SU-DHL-6 (cell line): ENCODE data around the gene TAS1R2.

ENCODE experiments used
- H2AFZ ChIP-seq: fragments of 200-600 bp; sonication (generic); 2 replicates; pipeline ENCODE4 v1.6.1; 2014; ENCODE audit warnings: low read depth, mild to moderate bottlenecking, moderate library complexity, mixed read lengths, antibody characterized with exemption, low read length; ENCODE audit not compliant: severe bottlenecking
- H3F3A ChIP-seq: fragments of 200-600 bp; shearing (Covaris generic); 2 replicates; pipeline ENCODE4 v1.6.0; 2016; ENCODE audit warnings: antibody characterized with exemption, mild to moderate bottlenecking; ENCODE audit not compliant: insufficient read depth
- H3K27ac ChIP-seq: fragments of 200-600 bp; sonication (generic); 2 replicates; pipeline ENCODE4 v1.5.1; 2016; ENCODE audit warnings: low read depth, mild to moderate bottlenecking, low read length, moderate library complexity, mixed read lengths
- H3K27me3 ChIP-seq: fragments of 200-600 bp; sonication (generic), shearing (Covaris generic); 2 replicates; pipeline ENCODE4 v1.6.0; 2014; ENCODE audit warnings: mild to moderate bottlenecking, low read length
- H3K36me3 ChIP-seq: fragments of 200-600 bp; sonication (generic); 2 replicates; pipeline ENCODE4 v1.6.1; 2014; ENCODE audit warnings: mild to moderate bottlenecking, low read length, mixed read lengths
- H3K4me2 ChIP-seq: fragments of 300-600, 200-600 bp; shearing (Covaris generic), sonication (generic); 2 replicates; pipeline ENCODE4 v1.6.0; 2014; ENCODE audit warnings: low read length, low read depth, mild to moderate bottlenecking; ENCODE audit not compliant: poor library complexity, severe bottlenecking
- H3K4me3 ChIP-seq: fragments of 200-600 bp; sonication (generic); 2 replicates; pipeline ENCODE4 v1.5.1; 2014; ENCODE audit warnings: antibody characterized with exemption, low read length, mild to moderate bottlenecking, mixed read lengths; ENCODE audit not compliant: insufficient read depth, poor library complexity, severe bottlenecking
- H3K79me2 ChIP-seq: fragments of 200-600 bp; sonication (generic); 2 replicates; pipeline ENCODE4 v1.6.1; 2014; ENCODE audit warnings: mild to moderate bottlenecking, low read length, moderate library complexity; ENCODE audit not compliant: insufficient read depth
- H3K9ac ChIP-seq: fragments of 200-600 bp; sonication (generic); 2 replicates; pipeline ENCODE4 v1.7.0; 2014; ENCODE audit warnings: mild to moderate bottlenecking, low read length
- H3K9me2 ChIP-seq: fragments of 200-600 bp; sonication (generic); replicated peaks from 2 replicates; pipeline ENCODE4 v1.6.1; 2014; ENCODE audit warnings: low read length; ENCODE audit not compliant: insufficient read depth
- H3K9me3 ChIP-seq: fragments of 200-600 bp; sonication (generic); 2 replicates; pipeline ENCODE4 v1.6.1; 2014; ENCODE audit warnings: low read length, mixed read lengths; ENCODE audit not compliant: insufficient read depth
- H4K20me1 ChIP-seq: fragments of 200-600 bp; sonication (generic); 2 replicates; pipeline ENCODE4 v1.6.1; 2014; ENCODE audit warnings: low read depth, mild to moderate bottlenecking, antibody characterized with exemption, low read length, moderate library complexity, mixed read lengths
- EZH2phosphoT487 ChIP-seq: fragments of 200-600 bp; sonication (generic), shearing (Covaris generic); conservative IDR thresholded peaks from 2 replicates; pipeline ENCODE4 v1.6.1; 2018; ENCODE audit warnings: mild to moderate bottlenecking, antibody characterized with exemption, low read length, moderate library complexity, mixed read lengths
- TF ChIP-seq, protein P1 (sequence below): fragments of 200-600 bp; sonication (generic); IDR thresholded peaks from one replicate; pipeline ENCODE4 v1.5.1; 2017; ENCODE audit warnings: antibody characterized with exemption, mild to moderate bottlenecking, low read length, moderate library complexity; ENCODE audit not compliant: insufficient read depth, poor library complexity, severe bottlenecking

The TAS1R2 gene

DNA sequence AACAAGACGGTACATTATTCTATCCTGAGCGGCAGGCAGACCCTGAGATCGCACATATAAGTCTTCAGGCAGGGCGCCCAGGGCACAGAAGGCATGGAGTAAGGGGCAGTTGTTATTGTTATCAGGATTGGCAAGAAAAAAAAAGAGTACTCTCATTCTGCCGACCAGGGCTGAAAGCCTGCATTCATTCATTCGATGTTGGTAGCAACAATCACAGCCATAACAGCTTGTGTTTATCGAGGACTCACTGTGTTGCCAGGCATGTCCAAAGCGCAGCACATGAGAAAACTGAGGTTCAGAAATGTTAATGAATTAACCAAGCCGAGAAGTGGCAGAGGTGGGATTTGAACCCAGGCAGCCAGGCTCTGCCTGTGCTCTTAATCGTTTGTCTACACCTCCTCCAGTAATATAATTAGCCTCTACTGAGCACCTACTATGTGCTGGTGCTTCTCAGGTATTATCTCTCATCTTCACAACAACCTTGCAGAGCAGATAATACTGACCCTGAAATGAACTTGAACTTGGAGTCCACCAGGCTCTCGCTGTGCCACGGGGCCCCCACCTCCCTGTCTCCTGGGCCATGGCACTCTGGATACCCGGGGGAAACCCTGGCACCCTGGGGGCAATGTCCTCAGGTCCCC is 56.2 kb downstream of the TAS1R2 start:
- Histone ChIP-seq H3K9ac (no peak overlapping the region), H3K27ac (no peak overlapping the region), H3K4me3 (no peak overlapping the region), H3F3A (no peaks in the 10 kb centered on the region), H4K20me1 (no peaks in the 10 kb centered on the region), H3K9me2 (no peaks in the 10 kb centered on the region), H2AFZ (no peak overlapping the region), H3K27me3 (no peaks in the 10 kb centered on the region), H3K4me2 (no peak overlapping the region), H3K79me2 (no peaks in the 10 kb centered on the region), H3K36me3 (no peaks in the 10 kb centered on the region), H3K9me3 (no peaks in the 10 kb centered on the region)
- TF ChIP-seq EZH2phosphoT487 = no peak
- TF ChIP-seq, protein P1, sequence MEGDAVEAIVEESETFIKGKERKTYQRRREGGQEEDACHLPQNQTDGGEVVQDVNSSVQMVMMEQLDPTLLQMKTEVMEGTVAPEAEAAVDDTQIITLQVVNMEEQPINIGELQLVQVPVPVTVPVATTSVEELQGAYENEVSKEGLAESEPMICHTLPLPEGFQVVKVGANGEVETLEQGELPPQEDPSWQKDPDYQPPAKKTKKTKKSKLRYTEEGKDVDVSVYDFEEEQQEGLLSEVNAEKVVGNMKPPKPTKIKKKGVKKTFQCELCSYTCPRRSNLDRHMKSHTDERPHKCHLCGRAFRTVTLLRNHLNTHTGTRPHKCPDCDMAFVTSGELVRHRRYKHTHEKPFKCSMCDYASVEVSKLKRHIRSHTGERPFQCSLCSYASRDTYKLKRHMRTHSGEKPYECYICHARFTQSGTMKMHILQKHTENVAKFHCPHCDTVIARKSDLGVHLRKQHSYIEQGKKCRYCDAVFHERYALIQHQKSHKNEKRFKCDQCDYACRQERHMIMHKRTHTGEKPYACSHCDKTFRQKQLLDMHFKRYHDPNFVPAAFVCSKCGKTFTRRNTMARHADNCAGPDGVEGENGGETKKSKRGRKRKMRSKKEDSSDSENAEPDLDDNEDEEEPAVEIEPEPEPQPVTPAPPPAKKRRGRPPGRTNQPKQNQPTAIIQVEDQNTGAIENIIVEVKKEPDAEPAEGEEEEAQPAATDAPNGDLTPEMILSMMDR = no peak

DNA sequence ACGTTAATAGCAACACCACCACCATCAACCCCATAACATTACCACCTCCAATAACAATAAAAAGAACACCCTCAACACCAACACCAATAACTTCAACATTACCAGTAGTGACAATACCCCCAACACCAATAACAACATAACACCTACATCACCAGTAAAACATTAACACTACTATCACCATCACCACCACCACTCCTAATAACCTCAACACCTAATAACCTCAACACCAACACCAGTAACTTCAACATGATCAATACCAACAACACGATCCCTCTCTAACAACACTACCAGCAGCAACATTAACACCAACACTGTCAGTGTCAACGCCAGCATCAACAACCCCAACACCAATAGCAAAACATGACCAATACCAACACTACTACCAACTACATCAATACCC is 57.2 kb downstream of the TAS1R2 start:
- no peaks in the 10 kb centered on the region for H3K79me2 ChIP-seq
- H3F3A ChIP-seq = no peaks in the 10 kb centered on the region
- no peak overlapping the region for H3K4me3 ChIP-seq
- H3K27ac ChIP-seq = no peak overlapping the region
- no peaks in the 10 kb centered on the region for H3K9me2 ChIP-seq
- no peaks in the 10 kb centered on the region for H4K20me1 ChIP-seq
- H3K9me3 ChIP-seq = no peaks in the 10 kb centered on the region
- H3K36me3 ChIP-seq = no peaks in the 10 kb centered on the region
- no peak overlapping the region for H2AFZ ChIP-seq
- no peaks in the 10 kb centered on the region for H3K27me3 ChIP-seq
- TF ChIP-seq EZH2phosphoT487 = no peak
- TF ChIP-seq, protein P1 = no peak
- no peak overlapping the region for H3K4me2 ChIP-seq
- no peak overlapping the region for H3K9ac ChIP-seq

DNA sequence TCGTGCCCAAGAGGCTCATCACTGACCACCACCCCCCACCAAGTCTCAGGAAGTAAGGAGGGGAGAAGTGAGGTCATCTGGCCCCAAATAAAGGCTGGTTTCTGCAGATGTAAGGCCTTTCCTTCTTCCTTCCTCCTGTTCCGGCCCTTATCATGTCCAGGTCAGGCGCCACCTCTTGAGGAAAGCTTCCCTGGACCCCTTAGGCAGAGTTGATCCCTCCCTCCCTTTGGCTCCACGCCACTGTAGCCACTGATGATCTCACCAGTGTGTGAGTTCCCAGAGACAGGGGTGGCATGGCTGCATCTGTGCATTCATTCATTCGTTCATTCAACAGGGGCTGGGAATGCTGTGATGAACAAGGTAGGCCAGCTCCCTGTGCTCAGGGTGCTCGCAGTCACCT is 59.2 kb downstream of the TAS1R2 start:
- Histone ChIP-seq H2AFZ (no peak overlapping the region), H3K4me3 (no peak overlapping the region), H3K36me3 (no peaks in the 10 kb centered on the region), H3K9me3 (no peaks in the 10 kb centered on the region), H3F3A (no peaks in the 10 kb centered on the region), H3K27me3 (no peaks in the 10 kb centered on the region), H3K9me2 (no peaks in the 10 kb centered on the region), H3K79me2 (no peaks in the 10 kb centered on the region), H3K9ac (no peak overlapping the region), H3K4me2 (no peak overlapping the region), H4K20me1 (no peaks in the 10 kb centered on the region), H3K27ac (no peak overlapping the region)
- TF ChIP-seq EZH2phosphoT487 = no peak
- TF ChIP-seq, protein P1 = no peak
